Measurements from ENCODE around the gene CRACR2A.

DNA sequence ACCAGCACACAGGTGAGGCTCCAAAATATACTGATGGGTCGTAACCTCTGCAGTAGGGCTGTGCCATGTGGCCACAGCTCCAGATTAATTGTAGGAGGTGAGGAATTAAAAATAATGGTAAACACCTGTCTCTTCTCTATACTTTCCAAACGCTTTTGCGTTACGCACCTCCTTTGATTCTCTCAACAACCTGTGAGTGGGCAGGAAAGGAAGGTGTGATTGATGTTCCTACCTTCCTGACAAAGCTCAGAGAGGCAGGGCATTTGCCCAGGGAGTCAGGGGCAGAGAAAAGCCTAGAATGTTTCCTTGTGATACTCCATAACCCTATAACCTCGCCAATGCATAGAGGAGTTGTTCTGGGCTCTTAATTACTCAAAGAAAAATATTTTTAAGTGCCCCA, 137.0 kb downstream of the CRACR2A start:
- TF ChIP-seq NFYB (CRISPR knock-in tag; IDR thresholded peaks at IDR 0.05) (no peak), DPF2 (CRISPR knock-in tag; IDR thresholded peaks at IDR 0.05; ENCODE audit: borderline replicate concordance, low read depth) (no peak), XBP1 (CRISPR knock-in tag; IDR thresholded peaks at IDR 0.05) (no peak)

Measured in HepG2 (cell line).